NCI-H1436 treated with DMSO at 0.1 percent for 48 hours (cell line): ENCODE data around the gene PACS2.
"Not testable (repeated sequence)": the region's sequence is repeated elsewhere in the genome, so short reads cannot be mapped to it uniquely, and the experiment has no call there.

Experiments used
- DNase-seq: peaks from one replicate; lab custom pipeline; 2025; lab: John Stamatoyannopoulos, UW

The PACS2 gene

GRCh38 chr14:105315941-105316576, 1.5 kb downstream of the PACS2 start:
- no peak for DNase-seq

GRCh38 chr14:105316577-105316941, 2.0 kb downstream of the PACS2 start:
- no peak for DNase-seq

- no peak for DNase-seq
Measured at GRCh38 chr14:105316968-105317510, 2.5 kb downstream of the PACS2 start.

- no peak for DNase-seq
Measured at GRCh38 chr14:105317546-105317945, 3.0 kb downstream of the PACS2 start.

GRCh38 chr14:105322791-105323556, 8.4 kb downstream of the PACS2 start:
- DNase-seq, result no peak

GRCh38 chr14:105323663-105324062, 9.1 kb downstream of the PACS2 start:
- DNase-seq, result no peak

- DNase-seq, result no peak
Measured at GRCh38 chr14:105324080-105324778, 9.7 kb downstream of the PACS2 start.

GRCh38 chr14:105324871-105325270, 10.3 kb downstream of the PACS2 start:
- DNase-seq, result no peak

GRCh38 chr14:105325303-105325702, 10.8 kb downstream of the PACS2 start:
- DNase-seq, result no peak

- no peak for DNase-seq
Measured at GRCh38 chr14:105325716-105326567, 11.4 kb downstream of the PACS2 start.

- no peak for DNase-seq
Measured at GRCh38 chr14:105326568-105326867, 12.0 kb downstream of the PACS2 start.

- no peak for DNase-seq
Measured at GRCh38 chr14:105326891-105327694, 12.5 kb downstream of the PACS2 start.

GRCh38 chr14:105327695-105328045, 13.1 kb downstream of the PACS2 start:
- not testable (repeated sequence) for DNase-seq

- no peak for DNase-seq
Measured at GRCh38 chr14:105328070-105328677, 13.6 kb downstream of the PACS2 start.

- DNase-seq, result no peak
Measured at GRCh38 chr14:105328678-105329390, 14.3 kb downstream of the PACS2 start.

- DNase-seq, result no peak
Measured at GRCh38 chr14:105329411-105330150, 15.0 kb downstream of the PACS2 start.

- no peak for DNase-seq
Measured at GRCh38 chr14:105330491-105330895, 15.9 kb downstream of the PACS2 start.

- DNase-seq, result no peak
Measured at GRCh38 chr14:105331575-105332349, 17.2 kb downstream of the PACS2 start.
